CD4-positive, alpha-beta T cell (primary cell): ENCODE results near the gene PTGS1. TPM values are rescaled to one million over a fixed set of nuclear protein-coding genes. Genes with fewer than 3 reads are reported as not detected.

Experiments used
- ATAC-seq: fragments of 200-7000 bp; cut with Tn5 transposase; one replicate; pipeline ENCODE4 v1.10.0; 2022; ENCODE audit warnings: mild to moderate bottlenecking; ENCODE audit not compliant: poor library complexity
- CTCF ChIA-PET: fragments of 350-600 bp; sonication (Branson Sonifier 250); formaldehyde crosslinking; loops from one replicate; lab custom pipeline; 2021; ENCODE audit warnings: antibody characterized with exemption, inconsistent platforms; lab: Charles Lee
- POLR2A ChIA-PET: fragments of 350-600 bp; sonication (Branson Sonifier 250); formaldehyde crosslinking; loops from one replicate; lab custom pipeline; 2021; ENCODE audit warnings: antibody characterized with exemption, inconsistent platforms; lab: Charles Lee
- DNase-seq, 14 experiments: peaks; one replicate each; pipeline ENCODE4 v3.0.0-alpha.2; 2013 to 2020; ENCODE audit warnings: mixed read lengths in 2 of 14
- H3K27ac ChIP-seq, 2 donors: one replicate each; pipeline versions ENCODE4 v1.5.1 to v1.7.0; 2013; ENCODE audit warnings: low read length in 2 of 2, low read depth in 1 of 2, mild to moderate bottlenecking in 1 of 2
- H3K27me3 ChIP-seq, 2 experiments: 1 replicate in 1 of 2; 2 replicates in 1 of 2; pipeline versions ENCODE4 v1.6.1 to v1.7.0; 2013; ENCODE audit warnings: low read length in 2 of 2, control low read depth in 1 of 2, mild to moderate bottlenecking in 1 of 2, moderate library complexity in 1 of 2; ENCODE audit not compliant: insufficient read depth in 2 of 2, control insufficient read depth in 1 of 2
- H3K36me3 ChIP-seq: one replicate; pipeline ENCODE4 v1.6.1; 2013; ENCODE audit warnings: low read length, control low read depth; ENCODE audit not compliant: insufficient read depth
- H3K4me1 ChIP-seq: one replicate; pipeline ENCODE4 v1.6.1; 2013; ENCODE audit warnings: low read length, control low read depth; ENCODE audit not compliant: insufficient read depth
- H3K4me3 ChIP-seq: one replicate; pipeline ENCODE4 v1.5.1; 2013; ENCODE audit warnings: mild to moderate bottlenecking, low read length, moderate library complexity
- H3K9me3 ChIP-seq, 2 experiments: 1 replicate in 1 of 2; 2 replicates in 1 of 2; pipeline versions ENCODE4 v1.6.1 to v1.7.0; 2013; ENCODE audit warnings: low read length in 2 of 2, mild to moderate bottlenecking in 2 of 2, control low read depth in 1 of 2, moderate library complexity in 1 of 2; ENCODE audit not compliant: control insufficient read depth in 1 of 2, insufficient read depth in 1 of 2
- H3K27ac Mint-ChIP-seq: one replicate; pipeline ENCODE4 v1.8.0; 2020; ENCODE audit warnings: mixed read lengths
- H3K27me3 Mint-ChIP-seq: one replicate; pipeline ENCODE4 v1.8.0; 2021; ENCODE audit warnings: mixed read lengths
- H3K36me3 Mint-ChIP-seq: one replicate; pipeline ENCODE4 v1.8.0; 2021; ENCODE audit warnings: low read depth, mixed read lengths
- H3K4me1 Mint-ChIP-seq: one replicate; pipeline ENCODE4 v1.8.0; 2021; ENCODE audit warnings: low read depth, mixed read lengths
- H3K4me3 Mint-ChIP-seq: one replicate; pipeline ENCODE4 v1.8.0; 2020; ENCODE audit warnings: mild to moderate bottlenecking, mixed read lengths
- H3K9me3 Mint-ChIP-seq: one replicate; pipeline ENCODE4 v1.8.0; 2020; ENCODE audit warnings: mixed read lengths
- intact Hi-C, 2 experiments: fragments of 100-400 bp; cut with DNase I in 1 of 2; cut with micrococcal nuclease in 1 of 2; formaldehyde crosslinking; loops; one replicate each; pipeline versions ENCODE4 v1.15.1 to v1.9.0; 2023 to 2025; cut with DNase I, micrococcal nuclease
- total RNA-seq, 174 experiments: library from RNA in 2 of 174; stranded (reverse) in 2 of 174; gene quantifications; one replicate each; pipeline ENCODE4 v1.2.3 and lab custom pipeline; 2021 to 2026
- TF ChIP-seq, protein P1 (sequence below): fragments of 200-600 bp; IDR thresholded peaks from one replicate; pipeline ENCODE4 v1.8.0; 2022; ENCODE audit warnings: antibody characterized with exemption, mild to moderate bottlenecking

PTGS1 gene
- total RNA-seq, 2 experiments from 2014 or later: 0.14 to 0.27 TPM

DNA sequence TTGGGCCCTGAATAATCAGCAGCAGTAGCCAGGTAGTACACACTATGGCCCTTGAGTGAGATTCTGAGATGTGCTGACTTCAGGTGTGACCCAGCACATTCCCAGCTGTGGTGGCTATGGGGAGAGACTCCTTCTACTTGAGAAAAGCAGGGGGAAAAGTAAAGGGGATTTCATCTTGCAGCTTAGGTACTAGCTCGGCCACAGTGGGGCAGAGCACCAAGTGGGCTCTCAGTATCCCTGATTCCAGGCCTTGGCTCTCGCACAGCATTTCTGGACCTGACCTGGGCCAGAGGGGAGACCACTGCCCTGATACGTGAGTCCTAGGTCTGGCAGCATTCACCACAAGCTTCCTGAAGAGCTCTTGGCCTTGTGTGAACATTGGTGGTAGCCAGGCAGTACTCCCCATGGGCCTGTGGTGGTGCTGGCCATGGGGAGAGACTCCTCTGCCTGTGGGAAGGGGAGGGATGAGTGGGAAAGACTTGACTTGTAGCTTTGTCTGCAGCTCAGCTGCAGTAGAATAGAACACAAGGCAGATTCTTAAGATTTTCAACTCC is 27.6 kb downstream of the PTGS1 start:
- no peaks in the 10 kb centered on the region for H3K4me1 Mint-ChIP-seq
- peaks cover 8 to 14% of the 10 kb centered on the region in 2 experiments for H3K9me3 ChIP-seq
- H3K4me3 Mint-ChIP-seq: no peak overlapping the region
- H3K9me3 Mint-ChIP-seq: peaks cover 6% of the 10 kb centered on the region
- TF ChIP-seq, protein P1, sequence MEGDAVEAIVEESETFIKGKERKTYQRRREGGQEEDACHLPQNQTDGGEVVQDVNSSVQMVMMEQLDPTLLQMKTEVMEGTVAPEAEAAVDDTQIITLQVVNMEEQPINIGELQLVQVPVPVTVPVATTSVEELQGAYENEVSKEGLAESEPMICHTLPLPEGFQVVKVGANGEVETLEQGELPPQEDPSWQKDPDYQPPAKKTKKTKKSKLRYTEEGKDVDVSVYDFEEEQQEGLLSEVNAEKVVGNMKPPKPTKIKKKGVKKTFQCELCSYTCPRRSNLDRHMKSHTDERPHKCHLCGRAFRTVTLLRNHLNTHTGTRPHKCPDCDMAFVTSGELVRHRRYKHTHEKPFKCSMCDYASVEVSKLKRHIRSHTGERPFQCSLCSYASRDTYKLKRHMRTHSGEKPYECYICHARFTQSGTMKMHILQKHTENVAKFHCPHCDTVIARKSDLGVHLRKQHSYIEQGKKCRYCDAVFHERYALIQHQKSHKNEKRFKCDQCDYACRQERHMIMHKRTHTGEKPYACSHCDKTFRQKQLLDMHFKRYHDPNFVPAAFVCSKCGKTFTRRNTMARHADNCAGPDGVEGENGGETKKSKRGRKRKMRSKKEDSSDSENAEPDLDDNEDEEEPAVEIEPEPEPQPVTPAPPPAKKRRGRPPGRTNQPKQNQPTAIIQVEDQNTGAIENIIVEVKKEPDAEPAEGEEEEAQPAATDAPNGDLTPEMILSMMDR: no peak
- H3K27ac ChIP-seq: no peak overlapping the region
- ATAC-seq (no peak), DNase-seq (no peak)
- no peaks in the 10 kb centered on the region for H3K36me3 ChIP-seq
- no peak overlapping the region for H3K27ac Mint-ChIP-seq
- H3K4me3 ChIP-seq: no peak overlapping the region
- H3K36me3 Mint-ChIP-seq: no peaks in the 10 kb centered on the region
- H3K27me3 Mint-ChIP-seq: peaks cover 28% of the 10 kb centered on the region
- CTCF ChIA-PET: no interaction called here
- no peaks in the 10 kb centered on the region for H3K27me3 ChIP-seq
- H3K4me1 ChIP-seq: no peaks in the 10 kb centered on the region
- POLR2A ChIA-PET: no interaction called here
- intact Hi-C loops: no loop called here

DNA sequence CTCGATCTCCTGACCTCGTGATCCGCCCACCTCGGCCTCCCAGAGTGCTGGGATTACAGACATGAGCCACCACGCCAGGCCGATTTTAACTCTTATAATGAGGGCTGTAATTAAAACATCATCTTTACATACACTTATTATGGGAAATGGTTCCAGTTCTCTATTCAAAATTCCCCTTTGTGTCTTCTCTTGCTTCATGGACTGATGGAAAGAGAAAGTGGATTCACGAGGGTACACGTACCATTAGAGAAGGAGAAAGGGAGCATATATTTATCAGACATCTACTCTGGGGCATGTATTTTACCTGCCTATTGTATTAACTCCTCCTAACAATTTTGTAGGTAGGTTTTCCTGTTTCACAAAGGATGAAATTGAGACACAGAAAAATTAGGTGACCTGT is 31.1 kb downstream of the PTGS1 start:
- ATAC-seq: no peak
- ChIA-PET CTCF (no interaction called here), POLR2A (no interaction called here)
- H3K36me3 Mint-ChIP-seq: no peaks in the 10 kb centered on the region
- no peak overlapping the region for H3K27ac ChIP-seq
- no peak overlapping the region for H3K27ac Mint-ChIP-seq
- peaks cover 36% of the 10 kb centered on the region for H3K27me3 Mint-ChIP-seq
- H3K9me3 Mint-ChIP-seq: peaks cover 6% of the 10 kb centered on the region
- TF ChIP-seq, protein P1: no peak
- intact Hi-C loops: no loop called here
- H3K9me3 ChIP-seq: peaks cover 8 to 14% of the 10 kb centered on the region in 2 experiments
- H3K4me3 ChIP-seq: no peak overlapping the region
- H3K27me3 ChIP-seq: no peaks in the 10 kb centered on the region
- no peak overlapping the region for H3K4me3 Mint-ChIP-seq
- H3K4me1 Mint-ChIP-seq: no peaks in the 10 kb centered on the region
- no peaks in the 10 kb centered on the region for H3K4me1 ChIP-seq
- no peaks in the 10 kb centered on the region for H3K36me3 ChIP-seq
- DNase-seq: no peak

DNA sequence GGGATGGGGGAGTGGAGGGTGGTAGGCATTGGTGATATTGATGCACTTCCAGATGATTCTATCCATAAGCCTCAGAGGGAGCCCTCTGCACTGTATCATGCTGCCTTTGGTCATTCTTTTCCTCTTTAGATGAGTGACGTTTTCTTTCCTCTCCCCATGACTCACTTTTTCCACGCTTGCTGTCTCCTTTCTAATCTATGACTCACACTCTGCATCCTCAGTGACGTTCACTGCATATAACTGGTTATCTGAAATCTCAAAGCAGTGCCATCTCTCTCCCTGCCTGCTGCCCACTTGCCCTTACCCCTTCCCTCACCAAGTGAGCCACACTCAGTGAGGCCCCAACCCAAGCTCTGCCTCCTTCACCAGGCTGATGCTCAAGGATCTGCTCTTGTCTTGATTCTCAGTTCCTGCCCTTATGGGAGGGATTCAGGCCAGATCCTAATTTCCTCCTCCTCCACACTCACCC is 31.6 kb downstream of the PTGS1 start:
- no peaks in the 10 kb centered on the region for H3K4me1 Mint-ChIP-seq
- ATAC-seq (no peak), DNase-seq (peak in 1 of 14 experiments; percentile 10)
- no peaks in the 10 kb centered on the region for H3K36me3 Mint-ChIP-seq
- Histone ChIP-seq H3K4me1 (no peaks in the 10 kb centered on the region), H3K4me3 (no peak overlapping the region), H3K27ac (no peak overlapping the region), H3K36me3 (no peaks in the 10 kb centered on the region), H3K27me3 (no peaks in the 10 kb centered on the region), H3K9me3 (peaks cover 8 to 14% of the 10 kb centered on the region in 2 experiments)
- peaks cover 6% of the 10 kb centered on the region for H3K9me3 Mint-ChIP-seq
- H3K27ac Mint-ChIP-seq: no peak overlapping the region
- TF ChIP-seq, protein P1: no peak
- intact Hi-C loops: no loop called here
- peaks cover 36% of the 10 kb centered on the region for H3K27me3 Mint-ChIP-seq
- no peak overlapping the region for H3K4me3 Mint-ChIP-seq
- CTCF ChIA-PET: no interaction called here
- POLR2A ChIA-PET: no interaction called here
